Esophagus muscularis mucosa (tissue), 4 donors: Measurements from ENCODE around the gene PLOD2. TPM values are rescaled to one million over a fixed set of nuclear protein-coding genes. Genes with fewer than 3 reads are reported as not detected.

Experiments used
- DNase-seq: peaks from one replicate; pipeline ENCODE4 v3.0.0-alpha.2; 2017; ENCODE audit errors: extremely low spot score
- H3K27ac ChIP-seq, 4 donors: fragments of 200-600 bp; sonication (generic); replicated peaks in 1 of 4; 1 replicate in 3 of 4; 2 replicates in 1 of 4; pipeline ENCODE4 v1.5.1; 2016 to 2019; ENCODE audit warnings: mild to moderate bottlenecking in 1 of 4
- H3K27me3 ChIP-seq, 4 donors: fragments of 200-600 bp; sonication (generic); one replicate each; pipeline versions ENCODE4 v1.5.1 to v1.6.0; 2016 to 2019
- H3K36me3 ChIP-seq, 4 donors: fragments of 200-600 bp; sonication (generic); one replicate each; pipeline ENCODE4 v1.5.1; 2016 to 2019
- H3K4me1 ChIP-seq, 4 donors: fragments of 200-600 bp; sonication (generic); one replicate each; pipeline ENCODE4 v1.5.1; 2016 to 2019
- H3K4me3 ChIP-seq, 4 donors: fragments of 200-600 bp; sonication (generic); 1 replicate in 2 of 4; 2 replicates in 2 of 4; pipeline ENCODE4 v1.5.1; 2016 to 2019; ENCODE audit warnings: mild to moderate bottlenecking in 4 of 4, moderate library complexity in 1 of 4
- H3K9me3 ChIP-seq, 4 donors: fragments of 200-600 bp; sonication (generic); 1 replicate in 3 of 4; 2 replicates in 1 of 4; pipeline ENCODE4 v1.5.1; 2016 to 2019
- EP300 ChIP-seq: sonication (generic); formaldehyde crosslinking; IDR thresholded peaks from one replicate; pipeline ENCODE4 v1.6.1; 2017; ENCODE audit warnings: antibody characterized with exemption
- POLR2A ChIP-seq: fragments of 450-650 bp; IDR thresholded peaks from one replicate; pipeline ENCODE4 v1.6.1; 2017; ENCODE audit warnings: antibody characterized with exemption, moderate library complexity, mild to moderate bottlenecking, low read depth
- POLR2AphosphoS5 ChIP-seq, 2 donors: sonication (generic); formaldehyde crosslinking; IDR thresholded peaks; one replicate each; pipeline ENCODE4 v1.6.1; 2017; ENCODE audit warnings: antibody characterized with exemption in 2 of 2
- WGBS: methylation state at CpG from one replicate; pipeline ENCODE4 v1.1.5; 2018; 5-methylcytosine and 5-hydroxymethylcytosine counted together
- intact Hi-C: fragments of 100-400 bp; cut with DNase I; formaldehyde crosslinking; loops from one replicate; pipeline ENCODE4 v1.15.1; 2023
- total RNA-seq, 4 donors: library from RNA; depleted of rRNA; stranded (reverse); fragments of >200 nt; gene quantifications; one replicate each; pipeline versions ENCODE4 v1.1.0 to v1.2.1, GENCODE V29; 2016
- TF ChIP-seq, protein P1 (sequence below), 3 experiments: fragments of 200-600 bp in 2 of 3; fragments of 450-650 bp in 1 of 3; sonication (generic) in 2 of 3; IDR thresholded peaks; one replicate each; pipeline ENCODE4 v1.5.1; 2017 to 2019; ENCODE audit warnings: antibody characterized with exemption in 3 of 3, mild to moderate bottlenecking in 2 of 3, moderate library complexity in 1 of 3

The PLOD2 gene
- total RNA-seq = 10 to 100 TPM; 48.2 to 84.7 (median 54.9) TPM

DNA sequence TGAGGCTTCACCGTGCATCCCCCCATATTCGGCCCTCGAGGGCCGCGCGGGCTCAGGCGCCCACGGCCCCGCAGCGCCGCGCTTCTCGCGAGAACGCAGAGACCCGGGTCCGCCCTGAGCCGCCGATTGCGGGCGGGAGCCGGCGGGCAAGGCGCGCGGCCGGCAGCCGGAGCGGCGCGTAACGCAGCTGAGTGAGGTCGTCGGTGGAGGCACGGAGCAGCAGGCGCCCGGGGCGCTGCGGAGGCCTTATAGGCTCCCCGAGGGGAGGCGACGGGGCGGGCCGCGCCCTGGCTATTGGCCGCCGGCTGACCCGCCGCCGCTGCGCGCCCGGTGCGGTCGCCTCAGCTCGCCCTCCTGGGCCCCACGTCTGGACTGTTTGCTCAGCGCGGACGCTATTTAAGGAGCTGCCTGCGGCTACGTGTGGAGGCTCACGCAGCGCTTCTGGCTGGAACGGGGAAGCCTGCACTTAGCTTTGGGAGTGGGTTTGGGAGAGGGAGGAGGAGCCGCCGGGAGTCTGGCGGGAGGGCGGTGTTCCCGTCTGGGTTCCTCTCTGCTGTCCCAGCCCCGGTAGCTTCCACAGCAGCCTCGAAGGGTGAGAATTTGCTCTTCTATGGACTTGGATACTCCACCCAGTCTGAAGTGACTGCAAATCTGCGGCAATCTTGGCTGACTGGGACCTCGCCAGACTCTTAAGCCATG, at the start of gene PLOD2:
Gene PLOD2, minus strand, starts transcription at position 221 of the 699 bp plus-strand sequence. Its CDS starts 195 bp downstream, at position 26.
- Histone ChIP-seq H3K27ac (peak within 1 kb of the TSS; percentile 91 to 99 (median 96)), H3K9me3 (no peaks in the 10 kb centered on the region), H3K4me3 (peak within 1 kb of the TSS; percentile 83 to 93 (median 90)), H3K27me3 (no peaks in the 10 kb centered on the region), H3K36me3 (no peaks in the 10 kb centered on the region), H3K4me1 (peaks cover 43 to 75% (median 75%) of the 10 kb centered on the region in 4 donors)
- intact Hi-C loops = loop anchor here (2.0 kb wide), 1 partner anchor 94 kb away; no protein-coding TSS in a partner anchor
- WGBS = 0% methylated on average over 3 of the region's 74 CpGs
- no peak for DNase-seq
- TF ChIP-seq, protein P1, sequence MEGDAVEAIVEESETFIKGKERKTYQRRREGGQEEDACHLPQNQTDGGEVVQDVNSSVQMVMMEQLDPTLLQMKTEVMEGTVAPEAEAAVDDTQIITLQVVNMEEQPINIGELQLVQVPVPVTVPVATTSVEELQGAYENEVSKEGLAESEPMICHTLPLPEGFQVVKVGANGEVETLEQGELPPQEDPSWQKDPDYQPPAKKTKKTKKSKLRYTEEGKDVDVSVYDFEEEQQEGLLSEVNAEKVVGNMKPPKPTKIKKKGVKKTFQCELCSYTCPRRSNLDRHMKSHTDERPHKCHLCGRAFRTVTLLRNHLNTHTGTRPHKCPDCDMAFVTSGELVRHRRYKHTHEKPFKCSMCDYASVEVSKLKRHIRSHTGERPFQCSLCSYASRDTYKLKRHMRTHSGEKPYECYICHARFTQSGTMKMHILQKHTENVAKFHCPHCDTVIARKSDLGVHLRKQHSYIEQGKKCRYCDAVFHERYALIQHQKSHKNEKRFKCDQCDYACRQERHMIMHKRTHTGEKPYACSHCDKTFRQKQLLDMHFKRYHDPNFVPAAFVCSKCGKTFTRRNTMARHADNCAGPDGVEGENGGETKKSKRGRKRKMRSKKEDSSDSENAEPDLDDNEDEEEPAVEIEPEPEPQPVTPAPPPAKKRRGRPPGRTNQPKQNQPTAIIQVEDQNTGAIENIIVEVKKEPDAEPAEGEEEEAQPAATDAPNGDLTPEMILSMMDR (IDR thresholded peaks at IDR 0.05) = no peak
- peak; percentile 67 for TF ChIP-seq POLR2A
- TF ChIP-seq POLR2AphosphoS5 (IDR thresholded peaks at IDR 0.05) = peak; percentile 75 to 95

DNA sequence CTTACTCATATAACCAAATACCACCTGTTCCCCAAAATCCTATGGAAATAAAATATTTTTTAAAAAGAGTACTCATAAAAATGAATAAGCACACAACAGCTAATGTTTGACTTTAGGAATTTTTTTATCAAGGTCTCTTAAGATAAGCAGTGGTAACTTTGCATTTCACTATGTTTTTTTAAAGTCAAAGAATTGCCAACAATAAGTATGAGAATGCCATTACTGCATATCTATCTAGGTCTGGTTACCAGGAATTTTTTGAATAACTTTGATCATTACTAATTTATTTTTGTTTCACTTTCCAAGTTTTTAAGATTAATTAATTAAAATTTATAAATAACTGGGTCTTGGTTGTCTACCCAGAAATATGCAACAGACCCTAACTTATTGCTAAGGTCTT, 48.4 kb upstream of the PLOD2 start:
- Histone ChIP-seq H3K4me3 (no peak overlapping the region), H3K27ac (no peak overlapping the region)
- intact Hi-C loops = no loop called here

DNA sequence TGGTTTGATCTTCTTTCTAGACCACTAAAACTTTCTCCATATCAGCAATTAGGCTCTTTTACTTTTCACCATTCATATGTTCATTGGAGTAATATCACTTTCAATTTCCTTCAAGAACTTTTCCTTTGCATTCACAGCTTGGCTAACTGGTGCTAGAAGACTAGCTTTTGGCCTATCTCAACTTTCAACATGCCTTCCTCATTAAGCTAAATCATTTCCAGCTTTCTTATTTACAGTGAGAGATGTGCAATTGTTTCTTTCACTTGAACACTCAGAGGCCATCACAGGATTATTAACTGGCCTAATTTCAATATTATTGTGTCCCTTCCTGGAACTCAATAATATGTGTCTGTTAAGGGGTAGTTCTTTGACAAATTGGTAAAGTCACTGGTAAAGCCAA, 42.8 kb upstream of the PLOD2 start:
- Histone ChIP-seq H3K4me1 (no peaks in the 10 kb centered on the region), H3K9me3 (no peaks in the 10 kb centered on the region), H3K27me3 (no peaks in the 10 kb centered on the region), H3K27ac (no peak overlapping the region), H3K4me3 (no peak overlapping the region), H3K36me3 (peaks cover 5 to 55% (median 9%) of the 10 kb centered on the region in 4 donors)
- TF ChIP-seq EP300 (no peak), POLR2A (no peak), POLR2AphosphoS5 (IDR thresholded peaks at IDR 0.05) (no peak)
- TF ChIP-seq, protein P1 (IDR thresholded peaks at IDR 0.05) = no peak
- no peak for DNase-seq
- intact Hi-C loops = no loop called here

More for the DNA sequence above, 48.4 kb upstream of the PLOD2 start:
- TF ChIP-seq POLR2A (no peak), POLR2AphosphoS5 (IDR thresholded peaks at IDR 0.05) (no peak)
- no peaks in the 10 kb centered on the region for H3K9me3 ChIP-seq
- no peaks in the 10 kb centered on the region for H3K27me3 ChIP-seq
- peaks cover 5 to 44% (median 9%) of the 10 kb centered on the region in 4 donors for H3K36me3 ChIP-seq
- DNase-seq = no peak
- no peaks in the 10 kb centered on the region for H3K4me1 ChIP-seq

GRCh38 chr3:146200461-146201220, 39.7 kb upstream of the PLOD2 start:
- no peak for TF ChIP-seq EP300
- TF ChIP-seq POLR2AphosphoS5 (IDR thresholded peaks at IDR 0.05) = no peak
- H3K9me3 ChIP-seq = no peaks in the 10 kb centered on the region
- H3K4me3 ChIP-seq = no peak overlapping the region
- intact Hi-C loops = no loop called here
- peaks cover under 1 to 10% (median 9%) of the 10 kb centered on the region in 4 donors for H3K4me1 ChIP-seq
- WGBS = 69% methylated on average over 2 of the region's 2 CpGs
- DNase-seq = no peak
- H3K27me3 ChIP-seq = no peaks in the 10 kb centered on the region
- H3K27ac ChIP-seq = no peak overlapping the region
- H3K36me3 ChIP-seq = peaks cover 0 to 34% (median 3%) of the 10 kb centered on the region in 4 donors

GRCh38 chr3:146199762-146200161, 38.8 kb upstream of the PLOD2 start:
- Histone ChIP-seq H3K9me3 (no peaks in the 10 kb centered on the region), H3K27ac (no peak overlapping the region), H3K36me3 (peaks cover 0 to 30% (median 0%) of the 10 kb centered on the region in 4 donors), H3K4me1 (peaks cover 4 to 18% (median 17%) of the 10 kb centered on the region in 4 donors), H3K27me3 (no peaks in the 10 kb centered on the region), H3K4me3 (no peak overlapping the region)
- intact Hi-C loops = no loop called here
- WGBS = 68% methylated on average over 5 of the region's 5 CpGs
- TF ChIP-seq POLR2AphosphoS5 (IDR thresholded peaks at IDR 0.05) (no peak), EP300 (no peak), POLR2A (no peak)
- TF ChIP-seq, protein P1 (IDR thresholded peaks at IDR 0.05) = no peak
- no peak for DNase-seq
